WTC11 (cell line): Measurements from ENCODE around the gene CCDC83.

Experiments used
- ESRRA ChIP-seq: sonication (generic); formaldehyde crosslinking; IDR thresholded peaks from 2 replicates; pipeline ENCODE4 v1.8.1; 2022; ENCODE audit warnings: mild to moderate bottlenecking, missing genetic modification reagents, borderline replicate concordance
- TEAD4 ChIP-seq: sonication (generic); formaldehyde crosslinking; IDR thresholded peaks from 2 replicates; pipeline ENCODE4 v1.8.0; 2022; ENCODE audit warnings: mild to moderate bottlenecking, missing genetic modification reagents
- ZNF263 ChIP-seq: sonication (generic); formaldehyde crosslinking; IDR thresholded peaks from 2 replicates; pipeline ENCODE4 v1.8.1; 2022; ENCODE audit warnings: low read depth, mild to moderate bottlenecking, moderate library complexity, missing genetic modification reagents
- TF ChIP-seq, protein P1 (sequence below): sonication (generic); formaldehyde crosslinking; IDR thresholded peaks from 2 replicates; pipeline ENCODE4 v1.8.0; 2022; ENCODE audit warnings: mild to moderate bottlenecking, missing genetic modification reagents
- TF ChIP-seq, protein P2 (sequence below): fragments of 200-600 bp; IDR thresholded peaks from 2 replicates; pipeline ENCODE4 v1.8.0; 2022; ENCODE audit warnings: antibody characterized with exemption
- TF ChIP-seq, protein P3 (sequence below): sonication (generic); formaldehyde crosslinking; IDR thresholded peaks from 2 replicates; pipeline ENCODE4 v1.8.0; 2022; ENCODE audit warnings: mild to moderate bottlenecking, missing genetic modification reagents

DNA sequence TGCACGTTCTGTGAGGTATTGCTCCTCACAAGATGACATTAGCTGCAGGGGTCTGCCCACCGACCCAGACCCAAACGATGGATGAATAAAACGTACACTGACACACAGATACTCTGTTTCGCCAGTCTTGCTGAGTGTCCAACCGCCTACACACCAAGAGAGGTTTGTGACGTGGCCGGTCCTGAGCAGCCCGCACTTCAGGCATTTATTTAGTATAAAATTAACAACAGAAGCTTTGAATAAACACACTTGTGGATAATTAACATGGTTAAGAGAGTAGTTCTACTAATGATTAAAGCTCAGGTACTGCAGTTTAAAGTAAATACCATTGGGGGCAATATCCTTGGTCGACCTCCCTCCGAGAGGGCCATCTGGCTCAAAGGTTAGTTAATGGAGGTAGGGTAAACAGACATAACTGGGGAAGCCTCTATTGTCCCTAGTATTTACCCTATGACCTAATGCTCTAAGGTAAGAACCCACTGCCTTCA is 75.7 kb downstream of the CCDC83 start:
- TF ChIP-seq ESRRA (no peak), ZNF263 (no peak), TEAD4 (CRISPR knock-in tag) (no peak)
- TF ChIP-seq, protein P1, sequence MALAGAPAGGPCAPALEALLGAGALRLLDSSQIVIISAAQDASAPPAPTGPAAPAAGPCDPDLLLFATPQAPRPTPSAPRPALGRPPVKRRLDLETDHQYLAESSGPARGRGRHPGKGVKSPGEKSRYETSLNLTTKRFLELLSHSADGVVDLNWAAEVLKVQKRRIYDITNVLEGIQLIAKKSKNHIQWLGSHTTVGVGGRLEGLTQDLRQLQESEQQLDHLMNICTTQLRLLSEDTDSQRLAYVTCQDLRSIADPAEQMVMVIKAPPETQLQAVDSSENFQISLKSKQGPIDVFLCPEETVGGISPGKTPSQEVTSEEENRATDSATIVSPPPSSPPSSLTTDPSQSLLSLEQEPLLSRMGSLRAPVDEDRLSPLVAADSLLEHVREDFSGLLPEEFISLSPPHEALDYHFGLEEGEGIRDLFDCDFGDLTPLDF (CRISPR knock-in tag): no peak
- TF ChIP-seq, protein P2, sequence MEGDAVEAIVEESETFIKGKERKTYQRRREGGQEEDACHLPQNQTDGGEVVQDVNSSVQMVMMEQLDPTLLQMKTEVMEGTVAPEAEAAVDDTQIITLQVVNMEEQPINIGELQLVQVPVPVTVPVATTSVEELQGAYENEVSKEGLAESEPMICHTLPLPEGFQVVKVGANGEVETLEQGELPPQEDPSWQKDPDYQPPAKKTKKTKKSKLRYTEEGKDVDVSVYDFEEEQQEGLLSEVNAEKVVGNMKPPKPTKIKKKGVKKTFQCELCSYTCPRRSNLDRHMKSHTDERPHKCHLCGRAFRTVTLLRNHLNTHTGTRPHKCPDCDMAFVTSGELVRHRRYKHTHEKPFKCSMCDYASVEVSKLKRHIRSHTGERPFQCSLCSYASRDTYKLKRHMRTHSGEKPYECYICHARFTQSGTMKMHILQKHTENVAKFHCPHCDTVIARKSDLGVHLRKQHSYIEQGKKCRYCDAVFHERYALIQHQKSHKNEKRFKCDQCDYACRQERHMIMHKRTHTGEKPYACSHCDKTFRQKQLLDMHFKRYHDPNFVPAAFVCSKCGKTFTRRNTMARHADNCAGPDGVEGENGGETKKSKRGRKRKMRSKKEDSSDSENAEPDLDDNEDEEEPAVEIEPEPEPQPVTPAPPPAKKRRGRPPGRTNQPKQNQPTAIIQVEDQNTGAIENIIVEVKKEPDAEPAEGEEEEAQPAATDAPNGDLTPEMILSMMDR: no peak
- TF ChIP-seq, protein P3, sequence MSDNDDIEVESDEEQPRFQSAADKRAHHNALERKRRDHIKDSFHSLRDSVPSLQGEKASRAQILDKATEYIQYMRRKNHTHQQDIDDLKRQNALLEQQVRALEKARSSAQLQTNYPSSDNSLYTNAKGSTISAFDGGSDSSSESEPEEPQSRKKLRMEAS (CRISPR knock-in tag): no peak
